ENCODE measurements around the gene WDR75.

DNA sequence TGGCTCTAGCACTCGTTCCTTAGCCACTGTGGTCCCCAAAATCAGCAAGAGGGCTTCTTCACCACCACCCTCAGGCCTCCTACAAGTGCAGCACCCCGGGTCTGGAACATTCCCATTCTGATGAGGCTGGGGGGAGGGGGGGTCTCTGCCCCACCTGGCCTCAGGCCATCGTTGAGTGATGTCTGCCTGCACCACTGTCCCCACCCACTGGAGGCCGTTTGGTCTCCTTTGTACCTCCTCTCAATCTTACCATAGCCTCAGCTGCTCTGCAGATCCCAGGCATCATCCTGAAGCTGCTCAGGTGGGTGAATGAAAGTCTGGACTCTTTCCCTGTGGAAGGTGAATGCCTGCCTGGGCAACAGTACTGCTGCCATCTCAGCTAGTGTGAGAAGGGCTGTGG lies 42.3 kb downstream of the WDR75 start:
- TF ChIP-seq, protein P1, sequence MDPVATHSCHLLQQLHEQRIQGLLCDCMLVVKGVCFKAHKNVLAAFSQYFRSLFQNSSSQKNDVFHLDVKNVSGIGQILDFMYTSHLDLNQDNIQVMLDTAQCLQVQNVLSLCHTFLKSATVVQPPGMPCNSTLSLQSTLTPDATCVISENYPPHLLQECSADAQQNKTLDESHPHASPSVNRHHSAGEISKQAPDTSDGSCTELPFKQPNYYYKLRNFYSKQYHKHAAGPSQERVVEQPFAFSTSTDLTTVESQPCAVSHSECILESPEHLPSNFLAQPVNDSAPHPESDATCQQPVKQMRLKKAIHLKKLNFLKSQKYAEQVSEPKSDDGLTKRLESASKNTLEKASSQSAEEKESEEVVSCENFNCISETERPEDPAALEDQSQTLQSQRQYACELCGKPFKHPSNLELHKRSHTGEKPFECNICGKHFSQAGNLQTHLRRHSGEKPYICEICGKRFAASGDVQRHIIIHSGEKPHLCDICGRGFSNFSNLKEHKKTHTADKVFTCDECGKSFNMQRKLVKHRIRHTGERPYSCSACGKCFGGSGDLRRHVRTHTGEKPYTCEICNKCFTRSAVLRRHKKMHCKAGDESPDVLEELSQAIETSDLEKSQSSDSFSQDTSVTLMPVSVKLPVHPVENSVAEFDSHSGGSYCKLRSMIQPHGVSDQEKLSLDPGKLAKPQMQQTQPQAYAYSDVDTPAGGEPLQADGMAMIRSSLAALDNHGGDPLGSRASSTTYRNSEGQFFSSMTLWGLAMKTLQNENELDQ (CRISPR knock-in tag; IDR thresholded peaks at IDR 0.05; ENCODE audit: borderline replicate concordance) = no peak
- no peak for TF ChIP-seq ZNF264 (CRISPR knock-in tag; IDR thresholded peaks at IDR 0.05)
- no peak for TF ChIP-seq RAD51 (IDR thresholded peaks at IDR 0.05; ENCODE audit: borderline replicate concordance)
- TF ChIP-seq CTCF (CRISPR knock-in tag; IDR thresholded peaks at IDR 0.05) = no peak
- TF ChIP-seq RAD21 (CRISPR knock-in tag; IDR thresholded peaks at IDR 0.05) = no peak
